ENCODE measurements around the gene CD48. TPM values are rescaled to one million over a fixed set of nuclear protein-coding genes. Genes with fewer than 3 reads are reported as not detected.
A peak's percentile ranks its signal among the peaks of the same experiment; 100 is the strongest.

CD48 gene
- total RNA-seq, 1 donor from 2014 or later: 21.5 TPM

DNA sequence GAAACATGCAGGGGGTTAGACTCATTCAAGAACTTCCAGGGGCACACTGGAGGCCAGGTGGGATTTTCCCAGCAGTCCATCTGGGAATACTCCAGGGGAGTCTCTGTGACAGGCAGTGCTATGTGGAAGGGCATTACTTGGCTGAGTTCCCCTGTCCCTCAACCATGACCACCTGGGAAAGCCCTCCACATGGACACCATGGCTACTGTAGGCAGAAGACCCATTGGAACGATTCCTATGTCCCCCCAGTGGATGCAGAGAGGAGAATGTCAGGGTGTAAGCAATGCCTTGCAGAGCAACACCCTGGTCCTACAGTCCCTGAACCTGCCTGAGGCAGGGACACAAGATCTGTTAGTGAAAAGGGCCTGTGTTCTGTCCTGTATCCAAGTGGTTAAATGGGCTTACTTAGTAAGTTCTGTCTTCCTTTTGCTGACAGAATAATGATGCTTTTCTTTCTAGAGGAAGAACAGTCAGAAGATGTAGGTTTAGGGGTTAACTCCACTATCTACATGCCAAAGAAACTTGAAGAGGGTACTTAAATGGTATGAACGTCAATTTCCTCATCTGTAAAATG is 78.2 kb downstream of the CD48 start:
- intact Hi-C loops (cut with DNase I): no loop called here
- no peak for ATAC-seq

DNA sequence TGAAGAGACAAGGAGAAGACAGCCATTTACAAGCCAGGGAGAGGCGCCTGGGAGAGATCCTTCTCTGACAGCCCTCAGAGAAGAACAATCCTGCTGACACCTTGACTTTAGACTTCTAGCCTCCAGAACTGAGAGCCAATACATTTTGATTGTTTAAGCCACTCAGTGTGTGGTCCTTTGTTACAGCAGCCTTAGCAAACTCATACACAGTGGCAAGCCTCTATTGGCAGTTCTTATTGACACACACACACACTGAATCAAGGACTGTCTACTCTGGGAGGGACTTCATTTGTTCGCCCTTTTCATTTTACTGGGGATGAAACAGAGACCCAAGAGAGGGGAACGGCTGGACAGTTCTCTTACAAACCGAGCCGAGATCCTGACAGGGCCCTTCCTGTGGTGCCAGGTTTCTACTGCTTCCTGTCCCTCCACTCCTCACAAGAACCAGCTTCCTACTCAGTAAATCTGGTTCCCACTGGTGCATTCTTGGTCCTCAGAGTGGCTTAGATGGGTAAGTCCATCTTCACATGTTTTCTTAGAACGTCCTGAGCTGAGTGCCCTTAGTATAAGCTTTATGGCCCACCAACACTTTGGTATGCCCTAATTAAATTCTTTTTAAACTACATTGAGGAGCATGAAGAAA is 79.5 kb downstream of the CD48 start:
- Histone ChIP-seq H3K4me1 (peaks cover 12% of the 10 kb centered on the region), H3K4me3 (no peak overlapping the region), H3K27ac (no peak overlapping the region), H3K36me3 (no peaks in the 10 kb centered on the region), H3K9me3 (no peaks in the 10 kb centered on the region), H3K27me3 (no peaks in the 10 kb centered on the region)
- ATAC-seq: no peak
- no peak for DNase-seq
- intact Hi-C loops (cut with DNase I): no loop called here
- TF ChIP-seq, protein P1, sequence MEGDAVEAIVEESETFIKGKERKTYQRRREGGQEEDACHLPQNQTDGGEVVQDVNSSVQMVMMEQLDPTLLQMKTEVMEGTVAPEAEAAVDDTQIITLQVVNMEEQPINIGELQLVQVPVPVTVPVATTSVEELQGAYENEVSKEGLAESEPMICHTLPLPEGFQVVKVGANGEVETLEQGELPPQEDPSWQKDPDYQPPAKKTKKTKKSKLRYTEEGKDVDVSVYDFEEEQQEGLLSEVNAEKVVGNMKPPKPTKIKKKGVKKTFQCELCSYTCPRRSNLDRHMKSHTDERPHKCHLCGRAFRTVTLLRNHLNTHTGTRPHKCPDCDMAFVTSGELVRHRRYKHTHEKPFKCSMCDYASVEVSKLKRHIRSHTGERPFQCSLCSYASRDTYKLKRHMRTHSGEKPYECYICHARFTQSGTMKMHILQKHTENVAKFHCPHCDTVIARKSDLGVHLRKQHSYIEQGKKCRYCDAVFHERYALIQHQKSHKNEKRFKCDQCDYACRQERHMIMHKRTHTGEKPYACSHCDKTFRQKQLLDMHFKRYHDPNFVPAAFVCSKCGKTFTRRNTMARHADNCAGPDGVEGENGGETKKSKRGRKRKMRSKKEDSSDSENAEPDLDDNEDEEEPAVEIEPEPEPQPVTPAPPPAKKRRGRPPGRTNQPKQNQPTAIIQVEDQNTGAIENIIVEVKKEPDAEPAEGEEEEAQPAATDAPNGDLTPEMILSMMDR (IDR thresholded peaks at IDR 0.05): no peak

More for the DNA sequence above, 78.2 kb downstream of the CD48 start:
- H3K4me1 ChIP-seq: peaks cover 12% of the 10 kb centered on the region
- peak overlapping the region; percentile 2 for H3K4me3 ChIP-seq
- H3K9me3 ChIP-seq: no peaks in the 10 kb centered on the region
- H3K36me3 ChIP-seq: no peaks in the 10 kb centered on the region
- TF ChIP-seq, protein P1 (IDR thresholded peaks at IDR 0.05): no peak
- no peaks in the 10 kb centered on the region for H3K27me3 ChIP-seq
- no peak for DNase-seq
- no peak overlapping the region for H3K27ac ChIP-seq

DNA sequence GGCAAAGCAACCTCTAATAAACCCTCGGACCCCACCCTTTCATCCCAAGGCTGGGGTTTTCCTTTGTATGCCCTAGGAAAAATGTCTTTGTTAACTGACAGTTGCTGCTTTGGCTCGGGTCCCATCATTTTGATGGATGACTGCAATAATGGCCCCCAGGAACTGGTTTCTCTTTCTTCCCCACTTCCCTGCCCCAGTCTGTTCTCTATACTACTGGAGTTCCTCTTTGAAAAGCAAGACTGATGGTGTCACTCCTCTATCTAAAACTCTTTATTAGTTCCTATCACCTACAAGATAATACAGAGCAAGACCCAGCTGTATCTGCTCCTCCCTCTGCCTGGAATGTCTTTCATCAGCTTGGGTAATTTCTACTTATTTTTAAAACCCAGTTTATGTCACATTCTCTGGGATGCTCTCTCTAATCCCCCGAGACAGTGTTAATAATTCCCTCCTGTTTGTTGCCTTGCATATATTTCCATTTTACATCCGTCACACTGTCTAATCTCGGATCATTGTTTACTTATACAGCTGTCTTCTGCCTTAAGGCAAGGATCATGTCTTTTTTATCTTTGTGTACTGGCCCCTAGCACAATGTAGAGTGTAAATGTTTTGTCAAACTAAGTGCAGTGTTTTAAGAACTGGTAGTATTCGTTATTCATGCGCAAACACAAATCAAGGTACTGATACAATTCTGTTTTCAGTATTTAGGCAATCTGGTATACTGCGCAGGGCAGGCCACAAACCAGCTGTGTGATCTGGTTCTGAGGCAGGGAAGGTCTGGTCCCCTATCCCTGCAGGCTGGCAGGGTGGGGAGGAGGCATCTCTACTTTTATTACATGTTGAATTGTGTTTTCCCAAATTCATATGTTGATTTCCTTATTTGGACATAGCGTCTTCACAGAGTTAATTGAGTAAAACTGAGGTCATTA is 80.8 kb downstream of the CD48 start:
- Histone ChIP-seq H3K4me3 (no peak overlapping the region), H3K27me3 (no peaks in the 10 kb centered on the region), H3K4me1 (peaks cover 12% of the 10 kb centered on the region), H3K9me3 (no peaks in the 10 kb centered on the region), H3K27ac (no peak overlapping the region), H3K36me3 (no peaks in the 10 kb centered on the region)
- TF ChIP-seq, protein P1 (IDR thresholded peaks at IDR 0.05): no peak
- intact Hi-C loops (cut with DNase I): no loop called here
- DNase-seq (no peak), ATAC-seq (peak; percentile 40)

DNA sequence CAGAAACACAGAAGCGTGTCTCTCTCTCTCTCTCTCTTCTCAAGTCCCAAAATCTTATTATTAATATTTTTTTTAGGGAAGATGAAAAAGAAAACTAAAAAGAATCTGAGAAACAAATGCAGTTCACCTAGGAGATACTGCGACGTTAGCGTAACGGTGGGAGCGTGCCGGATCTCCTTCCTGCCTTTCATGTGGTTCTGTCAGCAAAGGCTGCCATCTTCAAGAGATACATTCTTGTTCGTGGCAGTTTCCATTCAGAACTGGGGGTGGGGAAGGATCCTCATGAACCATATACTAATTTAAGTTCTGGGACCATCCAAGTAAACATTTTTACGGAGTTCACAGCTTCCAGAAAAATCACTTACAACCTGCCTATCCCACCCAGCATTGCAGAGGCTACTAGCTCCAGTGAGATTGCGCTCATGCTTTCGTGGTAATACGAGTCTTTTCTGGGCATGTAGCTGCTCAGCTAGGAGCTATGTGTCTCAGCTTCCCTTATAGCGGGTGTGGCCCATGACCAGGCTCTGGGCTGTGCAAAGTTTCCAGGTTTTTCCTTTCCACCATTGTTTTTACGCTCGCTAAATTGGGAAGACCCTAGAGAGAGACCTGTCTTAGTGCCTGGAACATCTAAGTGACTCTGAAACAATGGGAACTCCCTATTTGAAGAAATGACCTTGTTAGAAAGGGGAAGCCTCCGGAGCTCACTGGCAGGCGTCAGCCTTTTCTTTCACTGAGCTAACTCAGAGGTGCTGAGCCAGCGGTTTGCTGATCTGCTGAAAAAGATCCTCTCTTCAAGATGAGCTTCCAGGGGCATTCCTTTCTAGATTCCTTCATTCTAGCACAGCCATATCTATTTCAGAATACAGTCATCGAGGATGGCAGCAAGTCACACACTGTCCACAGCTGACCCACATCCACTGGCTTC is 82.1 kb downstream of the CD48 start:
- Histone ChIP-seq H3K4me1 (peaks cover 12% of the 10 kb centered on the region), H3K9me3 (no peaks in the 10 kb centered on the region), H3K27me3 (no peaks in the 10 kb centered on the region), H3K36me3 (no peaks in the 10 kb centered on the region), H3K4me3 (no peak overlapping the region), H3K27ac (no peak overlapping the region)
- intact Hi-C loops (cut with DNase I): no loop called here
- ATAC-seq (peak; percentile 73), DNase-seq (no peak)
- TF ChIP-seq, protein P1 (IDR thresholded peaks at IDR 0.05): no peak

DNA sequence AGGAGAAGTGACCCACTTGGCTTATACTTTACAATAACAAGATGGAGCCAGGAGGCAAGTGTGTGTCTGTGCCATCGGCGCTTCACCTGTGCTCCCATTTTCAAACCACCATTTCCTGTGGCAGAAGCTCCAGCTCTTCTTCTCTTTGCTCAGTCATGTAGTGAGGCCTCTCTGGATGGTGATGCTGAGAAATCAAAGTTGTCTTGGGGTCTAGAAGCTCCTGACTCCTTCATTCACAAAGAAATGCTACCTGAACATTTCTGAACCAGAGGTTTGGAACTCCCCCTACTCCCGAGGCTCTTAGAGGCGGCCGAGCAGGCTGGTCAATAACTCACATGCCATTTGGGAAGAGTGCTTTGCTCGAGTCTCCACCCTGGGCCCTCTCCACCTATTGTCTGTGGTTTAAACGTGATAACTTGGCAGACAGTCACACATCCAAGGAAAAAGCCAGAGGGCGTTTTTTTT is 82.8 kb downstream of the CD48 start:
- Histone ChIP-seq H3K27me3 (no peaks in the 10 kb centered on the region), H3K27ac (no peak overlapping the region), H3K9me3 (no peaks in the 10 kb centered on the region), H3K4me1 (peaks cover 12% of the 10 kb centered on the region), H3K4me3 (no peak overlapping the region), H3K36me3 (no peaks in the 10 kb centered on the region)
- no peak for ATAC-seq
- DNase-seq: no peak
- intact Hi-C loops (cut with DNase I): no loop called here
- TF ChIP-seq, protein P1 (IDR thresholded peaks at IDR 0.05): no peak

Data from upper lobe of right lung (tissue), 1 donor.